ENCODE measurements around the gene ANKRD33.
A peak's percentile ranks its signal among the peaks of the same experiment; 100 is the strongest.

Gene ANKRD33

GRCh38 chr12:51901121-51901817, 13.4 kb downstream of the ANKRD33 start:
- no peak overlapping the region for H3K27ac ChIP-seq
- TF ChIP-seq, protein P1, sequence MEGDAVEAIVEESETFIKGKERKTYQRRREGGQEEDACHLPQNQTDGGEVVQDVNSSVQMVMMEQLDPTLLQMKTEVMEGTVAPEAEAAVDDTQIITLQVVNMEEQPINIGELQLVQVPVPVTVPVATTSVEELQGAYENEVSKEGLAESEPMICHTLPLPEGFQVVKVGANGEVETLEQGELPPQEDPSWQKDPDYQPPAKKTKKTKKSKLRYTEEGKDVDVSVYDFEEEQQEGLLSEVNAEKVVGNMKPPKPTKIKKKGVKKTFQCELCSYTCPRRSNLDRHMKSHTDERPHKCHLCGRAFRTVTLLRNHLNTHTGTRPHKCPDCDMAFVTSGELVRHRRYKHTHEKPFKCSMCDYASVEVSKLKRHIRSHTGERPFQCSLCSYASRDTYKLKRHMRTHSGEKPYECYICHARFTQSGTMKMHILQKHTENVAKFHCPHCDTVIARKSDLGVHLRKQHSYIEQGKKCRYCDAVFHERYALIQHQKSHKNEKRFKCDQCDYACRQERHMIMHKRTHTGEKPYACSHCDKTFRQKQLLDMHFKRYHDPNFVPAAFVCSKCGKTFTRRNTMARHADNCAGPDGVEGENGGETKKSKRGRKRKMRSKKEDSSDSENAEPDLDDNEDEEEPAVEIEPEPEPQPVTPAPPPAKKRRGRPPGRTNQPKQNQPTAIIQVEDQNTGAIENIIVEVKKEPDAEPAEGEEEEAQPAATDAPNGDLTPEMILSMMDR (conservative IDR thresholded peaks at IDR 0.05): no peak

- H3K27ac ChIP-seq: no peak overlapping the region
- TF ChIP-seq, protein P1 (conservative IDR thresholded peaks at IDR 0.05): no peak
Observed at GRCh38 chr12:51901881-51902280, 14.0 kb downstream of the ANKRD33 start.

DNA sequence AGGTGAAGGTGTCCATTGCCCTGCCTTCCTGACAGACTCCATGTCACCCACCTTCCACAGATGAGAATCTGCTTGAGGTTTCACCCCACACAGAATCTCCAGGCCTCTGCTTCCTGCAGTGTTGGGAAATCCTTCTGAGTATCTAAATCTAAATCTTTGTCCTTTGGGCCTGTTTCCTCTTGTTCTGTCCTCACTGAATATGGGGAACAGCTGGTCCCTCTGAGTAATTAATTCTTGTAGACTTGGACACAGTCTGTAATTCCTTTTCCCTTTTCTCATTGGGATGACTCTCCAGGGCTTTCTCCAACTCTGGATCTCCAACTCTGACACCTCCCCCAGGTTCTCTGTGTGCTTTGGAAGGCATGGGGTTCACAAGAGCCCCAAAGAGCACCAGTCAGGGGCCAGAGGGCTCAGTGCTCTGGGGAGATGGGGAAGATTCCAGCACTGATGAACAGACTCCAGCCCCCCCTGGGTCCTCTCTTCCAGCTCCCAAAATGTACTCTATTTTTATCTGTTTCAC, 17.1 kb downstream of the ANKRD33 start:
- TF ChIP-seq, protein P1 (conservative IDR thresholded peaks at IDR 0.05): no peak
- no peak overlapping the region for H3K27ac ChIP-seq

DNA sequence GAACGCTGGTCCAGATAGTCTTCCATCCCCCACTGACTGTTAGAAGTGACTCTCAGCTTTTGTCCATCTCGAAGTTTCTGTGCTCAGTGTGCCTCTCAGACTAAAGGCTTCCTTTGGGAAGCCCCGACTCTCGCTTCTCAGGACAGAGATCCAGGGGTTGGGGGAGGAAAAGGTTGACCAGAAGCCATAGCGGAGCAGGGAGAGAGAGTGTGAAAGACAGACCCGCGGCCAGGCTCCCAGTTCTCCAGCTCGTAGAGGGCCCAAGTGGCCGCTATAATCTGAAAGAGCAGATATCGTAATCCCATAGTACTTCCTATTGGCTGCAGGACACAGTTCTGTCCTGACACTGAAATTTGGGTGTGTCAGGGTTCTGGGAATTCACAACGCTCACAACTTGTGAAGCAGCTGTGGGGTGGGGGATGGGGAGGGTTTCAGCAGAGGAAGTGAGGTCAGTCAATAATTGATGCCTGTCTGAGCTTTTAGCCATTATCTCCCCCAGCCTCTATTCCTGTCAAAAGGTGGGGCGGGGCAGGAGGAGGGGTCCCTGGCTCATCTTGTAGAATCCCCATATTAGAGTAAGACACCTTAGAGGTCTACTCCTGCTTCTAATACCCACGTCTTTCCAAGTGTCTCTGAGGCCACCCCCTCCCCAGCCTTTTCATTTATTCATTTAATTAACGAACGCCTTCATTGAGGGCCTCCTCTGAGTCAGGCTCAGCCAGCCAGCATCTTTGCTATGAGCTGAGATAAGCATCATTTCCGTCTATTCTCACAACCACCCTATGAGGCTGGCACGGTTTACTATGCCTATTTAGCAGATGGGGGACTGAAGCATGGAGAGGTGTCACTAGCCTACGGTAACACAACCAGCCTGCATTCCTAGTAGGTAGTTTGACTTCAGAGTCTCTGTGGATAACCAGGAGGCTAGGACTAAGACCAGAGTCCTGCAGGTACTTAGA, 17.8 kb downstream of the ANKRD33 start:
- no peak overlapping the region for H3K27ac ChIP-seq
- TF ChIP-seq, protein P1 (conservative IDR thresholded peaks at IDR 0.05): no peak

DNA sequence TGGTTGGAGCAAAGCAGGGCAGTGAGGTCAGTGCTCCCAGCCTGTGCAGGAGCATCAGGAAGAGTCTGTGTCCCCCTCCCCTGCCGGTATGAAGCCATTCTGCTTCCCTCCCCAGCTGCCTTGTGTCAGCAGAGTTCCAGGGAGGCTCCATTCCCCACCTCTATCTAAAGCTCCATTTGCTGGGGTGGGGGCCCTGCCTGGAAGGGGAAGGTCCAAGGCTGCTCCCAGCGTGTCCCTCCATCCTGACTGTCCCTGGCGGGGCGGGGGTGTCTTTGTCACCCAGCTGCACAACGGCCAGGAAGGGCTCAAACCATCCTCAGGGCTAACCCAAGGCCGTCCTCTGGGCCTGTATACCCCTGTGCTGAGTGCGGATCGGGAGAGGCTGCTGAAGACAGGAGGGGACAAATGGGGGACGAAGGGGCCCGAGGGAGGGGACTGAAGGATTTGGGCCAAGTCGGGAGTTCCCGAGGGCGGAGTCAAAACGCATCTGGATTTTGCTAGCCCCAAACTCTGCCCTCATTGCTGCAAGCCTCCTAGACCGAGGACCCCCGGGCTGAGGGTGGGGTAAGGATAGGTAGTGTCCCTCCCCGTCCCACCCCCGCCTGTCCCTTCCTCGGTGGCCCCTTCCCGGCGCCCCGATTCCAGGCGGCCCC, 18.7 kb downstream of the ANKRD33 start:
- TF ChIP-seq, protein P1 (conservative IDR thresholded peaks at IDR 0.05): no peak
- H3K27ac ChIP-seq: peak overlapping the region; percentile 46; the same call in 1 of the 2 replicates

DNA sequence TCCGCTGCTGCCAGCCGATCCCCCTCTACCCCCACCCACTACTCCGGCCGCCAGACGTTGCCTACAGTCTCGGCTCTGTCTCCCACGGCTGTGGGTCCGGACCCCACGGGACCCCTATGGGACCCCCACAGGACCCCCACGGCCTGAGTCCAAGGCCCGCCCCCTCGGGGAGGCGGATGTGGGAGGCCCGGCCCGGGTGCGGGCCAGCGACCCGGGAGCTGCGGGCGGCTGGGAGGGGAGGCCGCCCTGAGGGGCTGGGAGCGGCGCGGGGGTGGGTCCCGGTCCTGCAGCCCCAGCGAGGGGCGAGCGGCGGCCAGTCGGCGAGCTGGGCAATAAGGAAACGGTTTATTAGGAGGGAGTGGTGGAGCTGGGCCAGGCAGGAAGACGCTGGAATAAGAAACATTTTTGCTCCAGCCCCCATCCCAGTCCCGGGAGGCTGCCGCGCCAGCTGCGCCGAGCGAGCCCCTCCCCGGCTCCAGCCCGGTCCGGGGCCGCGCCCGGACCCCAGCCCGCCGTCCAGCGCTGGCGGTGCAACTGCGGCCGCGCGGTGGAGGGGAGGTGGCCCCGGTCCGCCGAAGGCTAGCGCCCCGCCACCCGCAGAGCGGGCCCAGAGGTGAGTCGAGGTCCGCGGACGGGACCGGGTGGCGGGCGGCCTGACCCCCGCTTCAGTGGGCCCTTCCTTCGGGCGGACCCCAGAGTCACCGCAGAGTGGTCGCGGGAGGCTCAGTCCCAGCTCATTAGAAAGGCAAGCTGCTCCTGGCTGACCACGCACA, 19.4 kb downstream of the ANKRD33 start, which contains the start of gene ACVRL1:
Gene ACVRL1, plus strand, starts transcription at position 422 of the 773 bp plus-strand sequence. CDS start 4,971 bp downstream, outside the sequence.
- H3K27ac ChIP-seq: peak within 1 kb of the TSS; percentile 46; the same call in 1 of the 2 replicates
- TF ChIP-seq, protein P1 (conservative IDR thresholded peaks at IDR 0.05): no peak

Data from VCaP (cell line).